HepG2 (cell line): Measurements from ENCODE around the gene SARNP. TPM values are rescaled to one million over a fixed set of nuclear protein-coding genes. Genes with fewer than 3 reads are reported as not detected.

Experiments
- ARNTL ChIP-seq: sonication (generic); formaldehyde crosslinking; IDR thresholded peaks from 2 replicates; pipeline ENCODE4 v1.4.0; 2020; ENCODE audit warnings: mild to moderate bottlenecking, missing genetic modification reagents
- ELF3 ChIP-seq: IDR thresholded peaks from 2 replicates; pipeline ENCODE4 v1.6.1; 2016; ENCODE audit warnings: missing genetic modification reagents, missing compliant biosample characterization
- HDAC1 ChIP-seq: sonication (generic); formaldehyde crosslinking; IDR thresholded peaks from 2 replicates; pipeline ENCODE4 v1.5.1; 2020; ENCODE audit warnings: mild to moderate bottlenecking, missing genetic modification reagents
- HMGXB4 ChIP-seq, 2 experiments: sonication (generic) in 1 of 2; formaldehyde crosslinking in 1 of 2; IDR thresholded peaks; 2 replicates each; pipeline versions ENCODE4 v1.4.0 to v1.6.1; 2018 to 2020; ENCODE audit warnings: missing genetic modification reagents in 2 of 2, borderline replicate concordance in 1 of 2, low read depth in 1 of 2, mild to moderate bottlenecking in 1 of 2, missing biosample characterization in 1 of 2
- JDP2 ChIP-seq: sonication (generic); formaldehyde crosslinking; IDR thresholded peaks from 2 replicates; pipeline ENCODE4 v1.8.1; 2022; ENCODE audit warnings: missing genetic modification reagents, borderline replicate concordance
- RNF2 ChIP-seq: fragments of 450-650 bp; conservative IDR thresholded peaks from 2 replicates; pipeline ENCODE4 v1.6.1; 2016; ENCODE audit warnings: low read depth
- SRSF1 ChIP-seq: fragments of 200-400 bp; formaldehyde crosslinking; optimal IDR thresholded peaks from 2 replicates; pipeline ENCODE3; 2017; ENCODE audit warnings: mild to moderate bottlenecking, low read depth, low read length, moderate library complexity
- ZBTB33 ChIP-seq: sonication (generic); formaldehyde crosslinking; IDR thresholded peaks from 2 replicates; pipeline ENCODE4 v1.4.0; 2020; ENCODE audit warnings: missing genetic modification reagents
- ZBTB40 ChIP-seq, 2 experiments: fragments of 450-650 bp in 1 of 2; sonication (generic) in 1 of 2; formaldehyde crosslinking in 1 of 2; IDR thresholded peaks; 2 replicates each; pipeline versions ENCODE4 v1.6.1 to v1.8.0; 2016 to 2022; ENCODE audit warnings: antibody characterized with exemption in 1 of 2, mild to moderate bottlenecking in 1 of 2, missing genetic modification reagents in 1 of 2
- ZBTB49 ChIP-seq: sonication (generic); formaldehyde crosslinking; IDR thresholded peaks from 2 replicates; pipeline ENCODE4 v1.4.0; 2020; ENCODE audit warnings: missing genetic modification reagents, borderline replicate concordance
- ZNF274 ChIP-seq: sonication (generic); formaldehyde crosslinking; IDR thresholded peaks from 2 replicates; pipeline ENCODE4 v1.5.1; 2020; ENCODE audit warnings: mild to moderate bottlenecking, missing genetic modification reagents
- ZNF652 ChIP-seq: IDR thresholded peaks from 2 replicates; pipeline ENCODE4 v1.6.1; 2016; ENCODE audit warnings: low read depth, borderline replicate concordance
- polyA plus RNA-seq, 8 experiments: library from polyadenylated mRNA; depleted of rRNA in 3 of 8; stranded (reverse) in 7 of 8; unstranded in 1 of 8; fragments of >200 nt; fragmentation: Illumina TruSeq in 4 of 8; extraction: Trizol in 4 of 8; gene quantifications; 2 replicates each; pipeline versions ENCODE4 v1.2.1 to v1.2.3, GENCODE V29; 2011 to 2016; ENCODE audit warnings: low read depth in 4 of 8, missing spikeins in 1 of 8, mixed read lengths in 1 of 8; ENCODE audit not compliant: insufficient read depth in 1 of 8
- total RNA-seq, 5 experiments: library from RNA; depleted of rRNA; stranded (reverse); fragments of >200 nt; fragmentation: Illumina TruSeq; extraction: Trizol; gene quantifications; 2 replicates each; pipeline ENCODE4 v1.2.3, GENCODE V29; 2016; ENCODE audit warnings: low read depth in 1 of 5

SARNP gene
- total and polyA plus RNA-seq, 2 of the 13 experiments (the other 11 are each of a cell fraction or from before 2014, with no cell fraction given), result 59.0 to 95.4 TPM

DNA sequence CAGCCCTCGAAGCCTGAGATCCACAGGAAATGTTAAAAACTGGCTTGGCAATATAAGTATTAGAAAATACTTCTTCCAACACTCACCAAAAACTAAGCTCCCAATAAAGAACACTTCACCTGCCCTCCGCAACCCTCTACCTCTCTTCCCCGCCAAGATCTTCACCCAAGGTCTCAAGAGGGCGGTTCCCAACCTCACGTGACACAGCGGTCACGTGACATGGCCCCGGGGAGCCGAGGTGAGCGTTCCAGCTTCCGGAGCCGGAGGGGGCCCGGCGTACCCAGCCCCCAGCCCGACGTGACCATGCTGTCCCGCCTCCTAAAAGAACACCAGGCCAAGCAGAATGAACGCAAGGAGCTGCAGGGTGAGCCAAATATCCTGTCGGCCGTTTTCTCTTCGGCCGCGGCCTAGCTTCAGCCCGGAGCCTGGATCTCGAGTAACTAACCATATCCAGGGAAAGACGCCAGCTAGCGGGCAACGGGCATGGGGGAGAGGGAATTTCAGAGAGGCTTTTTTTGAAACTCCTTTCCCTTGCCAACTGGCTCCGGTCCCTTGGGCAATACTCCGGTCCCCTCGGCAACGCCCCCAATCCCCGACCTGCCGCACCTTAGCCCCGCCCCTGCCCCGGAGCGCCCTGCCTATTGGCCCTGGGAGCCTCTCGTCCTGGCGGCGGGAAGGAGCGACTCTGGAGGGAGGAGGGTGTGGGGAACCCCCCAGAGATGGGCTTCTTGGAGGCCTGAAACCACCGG is 101.5 kb downstream of the SARNP start, which contains the start of gene BLOC1S1 (continued):
- TF ChIP-seq HMGXB4 (CRISPR knock-in tag; IDR thresholded peaks at IDR 0.05; ENCODE audit: borderline replicate concordance in 1 of 2, low read depth in 1 of 2), result peak; percentile 83; a peak in 3 of 4 replicates
- TF ChIP-seq ARNTL (CRISPR knock-in tag), result peak; percentile 82
- TF ChIP-seq ZBTB49, result no peak
- TF ChIP-seq SRSF1, result peak; percentile 64
- peak; percentile 77; the same call in 1 of the 2 replicates for TF ChIP-seq RNF2
- TF ChIP-seq ZNF652, result 0 out of 2 replicates have a peak, but pooled peaks have one; percentile 13
- peak; percentile 98 for TF ChIP-seq HDAC1
- TF ChIP-seq JDP2, result no peak
- TF ChIP-seq ZBTB40 (IDR thresholded peaks at IDR 0.05), result no peak
- peak; percentile 67 for TF ChIP-seq ZBTB40 (CRISPR knock-in tag; IDR thresholded peaks at IDR 0.05)
- no peak for TF ChIP-seq ZNF274
- TF ChIP-seq ELF3, result peak; percentile 59
- no peak; the same call in 1 of the 2 replicates for TF ChIP-seq ZBTB33
